Osteocyte (in vitro differentiated cells): ENCODE results near the gene PHEX. TPM values are rescaled to one million over a fixed set of nuclear protein-coding genes. Genes with fewer than 3 reads are reported as not detected.

Experiments used
- DNase-seq: peaks from one replicate; pipeline ENCODE4 v3.0.0; 2021; ENCODE audit warnings: mixed read lengths; ENCODE audit not compliant: unreplicated experiment; ENCODE audit errors: extremely low spot score
- H3K27ac Mint-ChIP-seq: one replicate; pipeline ENCODE4 v1.8.0; 2021; ENCODE audit warnings: mild to moderate bottlenecking, mixed read lengths; ENCODE audit not compliant: unreplicated experiment
- H3K27me3 Mint-ChIP-seq: one replicate; pipeline ENCODE4 v1.8.0; 2021; ENCODE audit warnings: mixed read lengths; ENCODE audit not compliant: unreplicated experiment
- H3K36me3 Mint-ChIP-seq: one replicate; pipeline ENCODE4 v1.8.0; 2021; ENCODE audit warnings: mixed read lengths; ENCODE audit not compliant: unreplicated experiment
- H3K4me1 Mint-ChIP-seq: one replicate; pipeline ENCODE4 v1.8.0; 2021; ENCODE audit warnings: mixed read lengths; ENCODE audit not compliant: unreplicated experiment
- H3K4me3 Mint-ChIP-seq: one replicate; pipeline ENCODE4 v1.8.0; 2021; ENCODE audit warnings: mild to moderate bottlenecking, moderate library complexity, mixed read lengths; ENCODE audit not compliant: unreplicated experiment
- H3K9me3 Mint-ChIP-seq: one replicate; pipeline ENCODE4 v1.8.0; 2021; ENCODE audit warnings: mixed read lengths; ENCODE audit not compliant: unreplicated experiment
- total RNA-seq: library from RNA; stranded (reverse); gene quantifications from 2 replicates; pipeline ENCODE4 v1.2.1, GENCODE V29; 2021
- TF ChIP-seq, protein P1 (sequence below): fragments of 200-600 bp; sonication (generic); IDR thresholded peaks from 2 replicates; pipeline ENCODE4 v1.5.0; 2021; ENCODE audit warnings: antibody characterized with exemption, mild to moderate bottlenecking, moderate library complexity

Gene PHEX
- total RNA-seq, 1 donor from 2014 or later, result 1.6 TPM

- Mint-ChIP-seq H3K4me1 (peaks cover 7% of the 10 kb centered on the region), H3K27me3 (no peaks in the 10 kb centered on the region), H3K27ac (no peak overlapping the region), H3K4me3 (no peak overlapping the region), H3K36me3 (peaks cover 15% of the 10 kb centered on the region), H3K9me3 (no peaks in the 10 kb centered on the region)
- TF ChIP-seq, protein P1, sequence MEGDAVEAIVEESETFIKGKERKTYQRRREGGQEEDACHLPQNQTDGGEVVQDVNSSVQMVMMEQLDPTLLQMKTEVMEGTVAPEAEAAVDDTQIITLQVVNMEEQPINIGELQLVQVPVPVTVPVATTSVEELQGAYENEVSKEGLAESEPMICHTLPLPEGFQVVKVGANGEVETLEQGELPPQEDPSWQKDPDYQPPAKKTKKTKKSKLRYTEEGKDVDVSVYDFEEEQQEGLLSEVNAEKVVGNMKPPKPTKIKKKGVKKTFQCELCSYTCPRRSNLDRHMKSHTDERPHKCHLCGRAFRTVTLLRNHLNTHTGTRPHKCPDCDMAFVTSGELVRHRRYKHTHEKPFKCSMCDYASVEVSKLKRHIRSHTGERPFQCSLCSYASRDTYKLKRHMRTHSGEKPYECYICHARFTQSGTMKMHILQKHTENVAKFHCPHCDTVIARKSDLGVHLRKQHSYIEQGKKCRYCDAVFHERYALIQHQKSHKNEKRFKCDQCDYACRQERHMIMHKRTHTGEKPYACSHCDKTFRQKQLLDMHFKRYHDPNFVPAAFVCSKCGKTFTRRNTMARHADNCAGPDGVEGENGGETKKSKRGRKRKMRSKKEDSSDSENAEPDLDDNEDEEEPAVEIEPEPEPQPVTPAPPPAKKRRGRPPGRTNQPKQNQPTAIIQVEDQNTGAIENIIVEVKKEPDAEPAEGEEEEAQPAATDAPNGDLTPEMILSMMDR, result no peak
- no peak for DNase-seq
Observed at GRCh38 chrX:21991504-21991903, 40.6 kb upstream of the PHEX start.

GRCh38 chrX:21993265-21993664, 38.9 kb upstream of the PHEX start:
- Mint-ChIP-seq H3K36me3 (peaks cover 13% of the 10 kb centered on the region), H3K4me3 (no peak overlapping the region), H3K4me1 (peaks cover 4% of the 10 kb centered on the region), H3K9me3 (no peaks in the 10 kb centered on the region), H3K27ac (no peak overlapping the region), H3K27me3 (no peaks in the 10 kb centered on the region)
- no peak for DNase-seq
- TF ChIP-seq, protein P1, result no peak

DNA sequence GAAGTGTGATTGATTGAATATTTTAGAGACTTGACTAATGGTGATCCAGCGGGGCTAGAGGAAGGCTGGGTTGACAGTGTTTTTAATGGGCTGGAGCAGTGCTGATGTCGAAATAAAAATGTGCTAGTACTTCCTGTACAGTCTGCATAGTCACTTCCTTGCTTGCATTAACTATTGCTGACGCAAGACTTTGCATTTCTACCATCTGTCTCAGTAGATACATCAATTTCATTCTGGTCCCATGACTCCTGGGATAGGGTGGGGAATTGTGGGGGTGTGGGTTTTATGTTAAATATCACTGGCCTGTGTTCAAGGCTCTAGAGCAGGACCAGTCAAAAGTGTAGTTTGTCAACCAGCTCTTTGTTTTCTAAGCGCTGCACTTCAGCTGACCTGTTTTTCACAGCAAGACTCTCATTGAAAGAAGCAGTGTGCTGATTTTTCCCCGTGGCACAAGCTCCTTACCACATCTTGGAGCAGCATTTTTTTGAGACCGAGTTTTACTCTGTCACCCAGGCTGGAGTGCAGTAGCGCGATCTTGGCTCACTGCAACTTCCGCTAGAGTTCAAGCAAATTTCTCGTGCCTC, 35.2 kb upstream of the PHEX start:
- Mint-ChIP-seq H3K4me1 (peaks cover 4% of the 10 kb centered on the region), H3K36me3 (peaks cover 11% of the 10 kb centered on the region), H3K4me3 (no peak overlapping the region), H3K27me3 (no peaks in the 10 kb centered on the region), H3K27ac (peak overlapping the region; percentile 15), H3K9me3 (no peaks in the 10 kb centered on the region)
- TF ChIP-seq, protein P1, result no peak
- DNase-seq, result no peak

DNA sequence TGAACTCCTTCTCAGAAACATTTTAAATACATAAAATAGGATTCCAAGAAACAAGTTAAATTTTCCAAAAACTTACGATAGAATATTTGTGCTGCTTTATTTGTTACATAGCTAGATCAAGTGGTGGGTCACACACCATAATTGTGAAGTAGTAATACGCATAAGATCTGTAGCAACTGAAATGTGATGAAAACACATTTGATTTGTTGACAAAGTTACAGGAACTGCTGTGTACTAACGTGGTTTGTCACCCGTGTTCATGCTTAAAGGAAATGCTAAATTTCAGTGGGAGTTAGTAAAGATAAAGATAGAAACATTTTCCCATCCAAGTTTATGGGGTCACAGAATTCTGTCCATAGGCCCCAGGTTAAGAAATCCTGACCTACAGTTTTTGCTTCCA, 34.1 kb upstream of the PHEX start:
- TF ChIP-seq, protein P1, result no peak
- no peaks in the 10 kb centered on the region for H3K27me3 Mint-ChIP-seq

DNA sequence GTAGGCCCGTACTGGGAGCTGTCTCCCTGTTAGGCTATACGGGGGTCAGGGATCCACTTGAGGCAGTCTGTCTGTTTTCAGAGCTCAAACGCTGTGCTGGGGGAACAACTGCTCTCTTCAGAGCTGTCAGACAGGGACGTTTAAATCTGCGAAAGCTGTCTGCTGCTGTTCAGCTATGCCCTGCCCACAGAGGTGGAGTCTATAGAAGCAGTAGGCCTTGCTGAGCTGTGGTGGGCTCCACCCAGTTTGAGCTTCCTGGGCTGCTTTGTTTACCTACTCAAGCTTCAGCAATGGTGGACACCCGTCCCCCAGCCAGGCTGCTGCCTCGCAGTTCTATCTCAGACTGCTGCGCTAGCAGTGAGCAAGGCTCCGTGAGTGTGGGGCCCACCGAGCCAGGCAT, 27.3 kb upstream of the PHEX start:
- no peak overlapping the region for H3K27ac Mint-ChIP-seq

More for the DNA sequence above, 34.1 kb upstream of the PHEX start:
- Mint-ChIP-seq H3K36me3 (peaks cover 9% of the 10 kb centered on the region), H3K27ac (no peak overlapping the region), H3K4me3 (no peak overlapping the region), H3K4me1 (peaks cover 4% of the 10 kb centered on the region), H3K9me3 (no peaks in the 10 kb centered on the region)
- DNase-seq, result no peak

More for the DNA sequence above, 27.3 kb upstream of the PHEX start:
- peaks cover 22% of the 10 kb centered on the region for H3K36me3 Mint-ChIP-seq
- TF ChIP-seq, protein P1, result no peak
- peaks cover 4% of the 10 kb centered on the region for H3K9me3 Mint-ChIP-seq
- H3K4me1 Mint-ChIP-seq, result no peaks in the 10 kb centered on the region
- DNase-seq, result no peak
- H3K27me3 Mint-ChIP-seq, result peaks cover 3% of the 10 kb centered on the region
- H3K4me3 Mint-ChIP-seq, result no peak overlapping the region
